ENCODE measurements around the gene SEC22C. TPM values are rescaled to one million over a fixed set of nuclear protein-coding genes. Genes with fewer than 3 reads are reported as not detected.

SEC22C gene
- total and polyA plus RNA-seq, 2 of the 4 experiments (the other 2 are of a cell fraction) = 24.0 to 43.9 TPM

DNA sequence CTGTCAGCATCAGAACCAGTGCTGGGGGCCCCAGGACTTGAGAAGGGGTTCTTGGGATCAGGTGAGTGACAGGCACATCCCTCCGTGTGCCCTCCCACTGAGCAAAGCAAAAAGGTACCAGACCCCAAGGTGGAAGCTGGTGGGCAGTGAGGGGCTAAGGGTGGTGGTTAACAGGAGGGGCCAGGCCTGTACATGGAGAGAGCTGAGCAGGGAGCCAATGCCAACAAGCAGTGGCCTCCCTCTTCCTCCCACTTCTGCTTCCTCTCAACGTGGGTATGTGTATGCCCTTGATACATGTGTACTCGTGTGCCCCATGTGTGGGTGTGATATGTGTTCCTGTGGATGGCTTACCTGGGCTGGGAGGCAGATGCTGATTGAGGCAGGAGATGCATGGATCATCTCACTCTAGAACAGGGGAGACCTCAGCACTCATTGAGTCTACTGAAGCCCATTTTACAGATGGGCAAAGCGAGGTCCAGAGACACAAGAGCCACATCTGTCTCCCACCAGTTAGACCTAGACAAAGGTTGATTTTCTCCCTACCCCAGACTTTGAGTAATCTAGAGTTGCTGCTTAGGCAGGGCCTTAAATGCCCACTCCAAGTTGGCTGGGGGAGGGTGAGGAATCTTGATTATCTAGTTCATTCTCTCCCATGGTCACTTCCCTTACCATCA is 78.4 kb downstream of the SEC22C start:
- Histone ChIP-seq H3K4me3 (ENCODE audit: insufficient read depth, low read depth, low read length) (no peak overlapping the region), H3K9me3 (ENCODE audit: control insufficient read depth, insufficient read depth, low read length) (no peaks in the 10 kb centered on the region), H2BK20ac (ENCODE audit: low read depth, low read length) (no peak overlapping the region), H3K56ac (ENCODE audit: extremely low read depth, insufficient read depth, low read length) (no peak overlapping the region), H4K20me1 (ENCODE audit: insufficient read depth, low read length) (no peaks in the 10 kb centered on the region), H4K91ac (ENCODE audit: insufficient read depth, low read depth, low read length) (no peak overlapping the region), H4K5ac (ENCODE audit: low read depth, low read length) (no peak overlapping the region), H2BK5ac (ENCODE audit: low read depth, low read length, poor library complexity, severe bottlenecking) (no peak overlapping the region), H3K27ac (ENCODE audit: insufficient read depth, low read length) (no peak overlapping the region), H3K27me3 (ENCODE audit: control insufficient read depth, insufficient read depth, low read length) (peaks cover 62% of the 10 kb centered on the region), H3K79me1 (ENCODE audit: low read depth in 1 of 2, low read length in 2 of 2) (no peaks in the 10 kb centered on the region), H2BK15ac (ENCODE audit: low read depth, low read length) (no peak overlapping the region), H3K4ac (ENCODE audit: low read depth, low read length) (no peak overlapping the region), H4K8ac (ENCODE audit: low read depth in 2 of 2, low read length in 2 of 2) (no peak overlapping the region), H3K14ac (replicated peaks; ENCODE audit: low read depth, low read length) (no peak overlapping the region), H2BK120ac (ENCODE audit: low read depth, low read length) (no peak overlapping the region), H2AFZ (replicated peaks; ENCODE audit: low read length, poor library complexity) (peak overlapping the region; percentile 14), H3K9ac (ENCODE audit: low read depth, low read length) (no peak overlapping the region), H3K36me3 (ENCODE audit: control insufficient read depth, insufficient read depth, low read length) (no peaks in the 10 kb centered on the region), H3K18ac (ENCODE audit: low read depth, low read length) (no peak overlapping the region), H3K9me1 (ENCODE audit: insufficient read depth, low read length) (no peaks in the 10 kb centered on the region), H2AK5ac (ENCODE audit: low read depth, low read length) (no peak overlapping the region), H2AK9ac (replicated peaks; ENCODE audit: low read depth, low read length, poor library complexity) (no peak overlapping the region), H3K23ac (ENCODE audit: low read depth, low read length) (no peak overlapping the region), H3K4me2 (ENCODE audit: low read depth, low read length) (no peak overlapping the region), H3K4me1 (ENCODE audit: control insufficient read depth, insufficient read depth, low read length) (no peaks in the 10 kb centered on the region)
- no TSS peak for BruUV-seq (replicated peaks)
- ChIA-PET CTCF (no interaction called here), POLR2A (ENCODE audit: unreplicated experiment) (no interaction called here)
- no peak for DNase-seq
- TF ChIP-seq, protein P1, sequence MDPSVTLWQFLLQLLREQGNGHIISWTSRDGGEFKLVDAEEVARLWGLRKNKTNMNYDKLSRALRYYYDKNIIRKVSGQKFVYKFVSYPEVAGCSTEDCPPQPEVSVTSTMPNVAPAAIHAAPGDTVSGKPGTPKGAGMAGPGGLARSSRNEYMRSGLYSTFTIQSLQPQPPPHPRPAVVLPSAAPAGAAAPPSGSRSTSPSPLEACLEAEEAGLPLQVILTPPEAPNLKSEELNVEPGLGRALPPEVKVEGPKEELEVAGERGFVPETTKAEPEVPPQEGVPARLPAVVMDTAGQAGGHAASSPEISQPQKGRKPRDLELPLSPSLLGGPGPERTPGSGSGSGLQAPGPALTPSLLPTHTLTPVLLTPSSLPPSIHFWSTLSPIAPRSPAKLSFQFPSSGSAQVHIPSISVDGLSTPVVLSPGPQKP (IDR thresholded peaks at IDR 0.05; ENCODE audit: borderline replicate concordance, low read depth, low read length) = no peak
- TF ChIP-seq NFE2L2 (IDR thresholded peaks at IDR 0.05; ENCODE audit: low read depth, low read length) = no peak
- no peak for TF ChIP-seq SMC3 (IDR thresholded peaks at IDR 0.05; ENCODE audit: low read depth, low read length)
- no peak for TF ChIP-seq BHLHE40 (IDR thresholded peaks at IDR 0.05; ENCODE audit: low read depth, low read length)
- no peak for TF ChIP-seq POLR2A (IDR thresholded peaks at IDR 0.05; ENCODE audit: low read depth, low read length)
- TF ChIP-seq, protein P2, sequence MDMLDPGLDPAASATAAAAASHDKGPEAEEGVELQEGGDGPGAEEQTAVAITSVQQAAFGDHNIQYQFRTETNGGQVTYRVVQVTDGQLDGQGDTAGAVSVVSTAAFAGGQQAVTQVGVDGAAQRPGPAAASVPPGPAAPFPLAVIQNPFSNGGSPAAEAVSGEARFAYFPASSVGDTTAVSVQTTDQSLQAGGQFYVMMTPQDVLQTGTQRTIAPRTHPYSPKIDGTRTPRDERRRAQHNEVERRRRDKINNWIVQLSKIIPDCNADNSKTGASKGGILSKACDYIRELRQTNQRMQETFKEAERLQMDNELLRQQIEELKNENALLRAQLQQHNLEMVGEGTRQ (IDR thresholded peaks at IDR 0.05; ENCODE audit: low read depth, low read length) = no peak
- no peak for TF ChIP-seq MAZ (IDR thresholded peaks at IDR 0.05; ENCODE audit: borderline replicate concordance, low read depth, low read length)
- WGBS, 2 experiments (ENCODE audit: extremely low coverage in 2 of 2, insufficient read length in 1 of 2) = no CpG with 5 or more reads among the region's 4 CpGs
- in situ Hi-C loops (cut with MboI; ENCODE audit: low sequenced_read_pairs) = no loop called here
- no peak for ATAC-seq (ENCODE audit: low read depth)
- dilution Hi-C loops (cut with HindIII; ENCODE audit: low sequenced_read_pairs, unreplicated experiment) = no loop called here
- intact Hi-C loops (cut with micrococcal nuclease) = no loop called here

All from IMR-90 (cell line).